GM12878 (cell line): ENCODE data around the gene DHX30. TPM values are rescaled to one million over a fixed set of nuclear protein-coding genes. Genes with fewer than 3 reads are reported as not detected.
A peak's percentile ranks its signal among the peaks of the same experiment; 100 is the strongest.

Source experiments
- ATAC-seq: fragments of 200-7000 bp; cut with Tn5 transposase; 3 replicates; pipeline ENCODE4 v1.9.1; 2020; ENCODE audit warnings: mild to moderate bottlenecking, moderate library complexity
- BruUV-seq: library from RNA; stranded (reverse); fragments of 400-500 nt; replicated peaks from 2 replicates; lab custom pipeline; 2021; lab: Mats Ljungman, UMichigan
- CTCF ChIA-PET: fragments of 300-600 bp; sonication (Branson Sonifier 250); formaldehyde crosslinking; extraction: SDS; loops from one replicate; lab custom pipeline; 2021; ENCODE audit warnings: inconsistent platforms; lab: Yijun Ruan, JAX
- POLR2A ChIA-PET: fragments of 350-600 bp; formaldehyde crosslinking; extraction: SDS; loops from one replicate; lab custom pipeline; 2021; ENCODE audit warnings: inconsistent platforms; lab: Charles Lee
- RAD21 ChIA-PET: fragments of 300-600 bp; sonication (Branson Sonifier 250); formaldehyde crosslinking; loops from one replicate; lab custom pipeline; 2023; ENCODE audit warnings: antibody characterized with exemption; ENCODE audit not compliant: unreplicated experiment; lab: Charles Lee
- SMC1A ChIA-PET: fragments of 300-600 bp; sonication (Branson Sonifier 250); formaldehyde crosslinking; loops from one replicate; lab custom pipeline; 2023; ENCODE audit not compliant: unreplicated experiment, uncharacterized antibody; lab: Charles Lee
- DNase-seq: peaks from one replicate; pipeline ENCODE4 v3.0.0-alpha.2; 2011; ENCODE audit warnings: low read depth, low spot score
- FAIRE-seq: peaks from 3 replicates; lab custom pipeline; 2011; peaks lifted over from hg19 to GRCh38; lab: Jason Lieb, UNC
- H2AFZ ChIP-seq: 2 replicates; pipeline ENCODE4 v1.6.0; 2011; ENCODE audit warnings: low read depth, low read length, control low read depth; ENCODE audit not compliant: control insufficient read depth
- H3K27ac ChIP-seq: 2 replicates; pipeline ENCODE4 v1.5.1; 2011; ENCODE audit warnings: control low read depth; ENCODE audit not compliant: control insufficient read depth, insufficient read depth
- H3K27me3 ChIP-seq, 2 experiments: replicated peaks in 1 of 2; 2 replicates each; pipeline versions ENCODE4 v1.6.0 to v1.6.1; 2011; ENCODE audit warnings: low read length in 1 of 2; ENCODE audit not compliant: control insufficient read depth in 2 of 2, insufficient read depth in 2 of 2
- H3K36me3 ChIP-seq, 2 experiments: 2 replicates each; pipeline ENCODE4 v1.5.1; 2011; ENCODE audit warnings: low read length in 1 of 2; ENCODE audit not compliant: control insufficient read depth in 2 of 2, insufficient read depth in 2 of 2
- H3K4me1 ChIP-seq: 2 replicates; pipeline ENCODE4 v1.6.1; 2011; ENCODE audit warnings: mild to moderate bottlenecking, low read length, moderate library complexity, mixed read lengths; ENCODE audit not compliant: control insufficient read depth, insufficient read depth
- H3K4me2 ChIP-seq: 2 replicates; pipeline ENCODE4 v1.6.0; 2011; ENCODE audit warnings: control low read depth; ENCODE audit not compliant: control insufficient read depth, insufficient read depth
- H3K4me3 ChIP-seq: fragments of 200-600 bp; sonication (generic); 2 replicates; pipeline ENCODE4 v1.5.1; 2016
- H3K79me2 ChIP-seq: 2 replicates; pipeline ENCODE4 v1.6.0; 2011; ENCODE audit warnings: low read length; ENCODE audit not compliant: control insufficient read depth, insufficient read depth
- H3K9ac ChIP-seq: 2 replicates; pipeline ENCODE4 v1.8.0; 2011; ENCODE audit warnings: low read length, control low read depth, mixed read lengths; ENCODE audit not compliant: control insufficient read depth, insufficient read depth
- H3K9me3 ChIP-seq: replicated peaks from 3 replicates; pipeline ENCODE4 v1.5.1; 2011; ENCODE audit warnings: mild to moderate bottlenecking, low read length; ENCODE audit not compliant: control insufficient read depth, insufficient read depth
- H4K20me1 ChIP-seq: 2 replicates; pipeline ENCODE4 v1.6.0; 2011; ENCODE audit not compliant: control insufficient read depth, insufficient read depth
- BCL11A ChIP-seq: IDR thresholded peaks from 2 replicates; pipeline ENCODE4 v1.6.1; 2011; ENCODE audit warnings: low read depth, low read length
- BHLHE40 ChIP-seq, 2 experiments: fragments of 450-650 bp in 1 of 2; IDR thresholded peaks; 2 replicates each; pipeline ENCODE4 v1.6.1; 2011 to 2017; ENCODE audit warnings: low read depth in 2 of 2, borderline replicate concordance in 1 of 2, improper control_type of control experiment in 1 of 2, low read length in 1 of 2, mild to moderate bottlenecking in 1 of 2
- EGR1 ChIP-seq, 2 experiments: IDR thresholded peaks; 1 replicate in 1 of 2; 2 replicates in 1 of 2; pipeline ENCODE4 v1.6.1; 2011 to 2012; ENCODE audit warnings: low read depth in 2 of 2, low read length in 2 of 2, borderline replicate concordance in 1 of 2, mild to moderate bottlenecking in 1 of 2, moderate library complexity in 1 of 2
- HCFC1 ChIP-seq: fragments of 150-350 bp; IDR thresholded peaks from 2 replicates; pipeline ENCODE4 v1.6.1; 2014; ENCODE audit warnings: low read length
- POLR2A ChIP-seq: IDR thresholded peaks from 2 replicates; pipeline ENCODE4 v1.6.1; 2011; ENCODE audit warnings: low read depth, mild to moderate bottlenecking, low read length
- WGBS: methylation state at CpG from one replicate; pipeline ENCODE4 v1.1.6; 2016; ENCODE audit warnings: low lambda C conversion rate; ENCODE audit not compliant: insufficient replicate concordance, insufficient coverage; ENCODE audit errors: missing lambda C conversion rate; 5-methylcytosine and 5-hydroxymethylcytosine counted together
- in situ Hi-C: fragments of 300-500 bp; cut with MboI; formaldehyde crosslinking; loops from 9 replicates; pipeline ENCODE4 v1.14.3; 2018; ENCODE audit warnings: mixed read lengths
- intact Hi-C: fragments of 100-400 bp; cut with micrococcal nuclease; formaldehyde crosslinking; loops from one replicate; pipeline ENCODE4 v1.14.2; 2022; ENCODE audit not compliant: unreplicated experiment
- polyA plus RNA-seq, 11 experiments: library from polyadenylated mRNA; depleted of rRNA in 4 of 11; unstranded in 6 of 11; stranded (reverse) in 5 of 11; fragments of >200 nt; fragmentation: Nextera tagmentation in 4 of 11; fragmentation: Illumina TruSeq in 1 of 11; extraction: Ambion mirVana in 4 of 11; extraction: Trizol in 1 of 11; gene quantifications; 1 replicate in 1 of 11; 2 replicates in 10 of 11; pipeline versions ENCODE4 v1.2.1 to v1.2.3, GENCODE V29; 2011 to 2016; ENCODE audit warnings: inconsistent platforms in 2 of 11, missing spikeins in 2 of 11, low read depth in 1 of 11
- total RNA-seq, 4 experiments: library from RNA; depleted of rRNA in 3 of 4; stranded (reverse); fragments of >200 nt in 3 of 4; fragmentation: Illumina TruSeq in 1 of 4; extraction: Trizol in 1 of 4; gene quantifications; 2 replicates each; pipeline versions ENCODE4 v1.2.1 to v1.2.3, GENCODE V29; 2013 to 2021
- TF ChIP-seq, protein P1 (sequence below): IDR thresholded peaks from 2 replicates; pipeline ENCODE4 v1.6.1; 2012; ENCODE audit warnings: mild to moderate bottlenecking, low read depth, low read length
- TF ChIP-seq, protein P2 (sequence below): fragments of 450-650 bp; IDR thresholded peaks from 2 replicates; pipeline ENCODE4 v1.6.1; 2016; ENCODE audit warnings: mild to moderate bottlenecking, moderate library complexity, borderline replicate concordance
- TF ChIP-seq, protein P3 (sequence below): fragments of 450-650 bp; IDR thresholded peaks from 2 replicates; pipeline ENCODE4 v1.6.1; 2017; ENCODE audit warnings: mild to moderate bottlenecking, moderate library complexity

Gene DHX30
- total and polyA plus RNA-seq, 10 of the 15 experiments (the other 5 are each of a cell fraction or from before 2014, with no cell fraction given), result 9.5 to 75.3 (median 47.8) TPM

GRCh38 chr3:47824541-47825473, 21.9 kb downstream of the DHX30 start:
- H3K4me3 ChIP-seq, result peak overlapping the region; percentile 98
- DNase-seq (peak; percentile 25), FAIRE-seq (peak; percentile 52), ATAC-seq (peak; percentile 100)
- no peaks in the 10 kb centered on the region for H4K20me1 ChIP-seq
- SMC1A ChIA-PET, result interaction anchor here (0.6 to 2.4 kb wide), 13 partner anchors 9 to 326 kb away, joined by 3 to 12 read pairs (median 4); partner anchors contain the start of gene DHX30
- POLR2A ChIA-PET, result interaction anchor here (0.8 to 2.2 kb wide), 5 partner anchors 9 to 263 kb away, joined by 3 to 7 read pairs (median 4); partner anchors contain the start of gene DHX30
- in situ Hi-C loops (no loop called here), intact Hi-C loops (no loop called here)
- H3K36me3 ChIP-seq, result peaks cover 4 to 13% of the 10 kb centered on the region in 2 experiments; a peak in 3 of 4 replicates
- H2AFZ ChIP-seq, result peak overlapping the region; percentile 98
- H3K79me2 ChIP-seq, result peaks cover 29% of the 10 kb centered on the region
- H3K9me3 ChIP-seq, result no peaks in the 10 kb centered on the region
- 7% methylated on average over 67 of the region's 77 CpGs for WGBS
- peak overlapping the region; percentile 94 for H3K9ac ChIP-seq
- peaks cover 6% of the 10 kb centered on the region for H3K4me1 ChIP-seq
- no peaks in the 10 kb centered on the region for H3K27me3 ChIP-seq
- H3K4me2 ChIP-seq, result peak overlapping the region; percentile 84
- BruUV-seq, result no TSS peak
- CTCF ChIA-PET, result interaction anchor here (0.6 to 4.7 kb wide), 33 partner anchors 9 to 611 kb away, joined by 3 to 44 read pairs (median 4); partner anchors contain the start of gene DHX30
- RAD21 ChIA-PET, result interaction anchor here (0.7 to 3.4 kb wide), 11 partner anchors 9 to 327 kb away, joined by 3 to 17 read pairs (median 4); no protein-coding TSS in a partner anchor
- H3K27ac ChIP-seq, result peak overlapping the region; percentile 85
- peak; percentile 14 to 79; a peak in 3 of 4 replicates for TF ChIP-seq BHLHE40 (IDR thresholded peaks at IDR 0.05; ENCODE audit: borderline replicate concordance in 1 of 2, low read depth in 2 of 2, low read length in 1 of 2)
- TF ChIP-seq HCFC1, result peak; percentile 67
- peak in 1 of 2 experiments; percentile 79; a peak in 2 of 3 replicates for TF ChIP-seq EGR1 (IDR thresholded peaks at IDR 0.05; ENCODE audit: borderline replicate concordance in 1 of 2, low read depth in 2 of 2, low read length in 2 of 2)
- TF ChIP-seq POLR2A, result peak; percentile 95
- TF ChIP-seq BCL11A, result 0 out of 2 replicates have a peak, but pooled peaks have one; percentile 16
- TF ChIP-seq, protein P1, sequence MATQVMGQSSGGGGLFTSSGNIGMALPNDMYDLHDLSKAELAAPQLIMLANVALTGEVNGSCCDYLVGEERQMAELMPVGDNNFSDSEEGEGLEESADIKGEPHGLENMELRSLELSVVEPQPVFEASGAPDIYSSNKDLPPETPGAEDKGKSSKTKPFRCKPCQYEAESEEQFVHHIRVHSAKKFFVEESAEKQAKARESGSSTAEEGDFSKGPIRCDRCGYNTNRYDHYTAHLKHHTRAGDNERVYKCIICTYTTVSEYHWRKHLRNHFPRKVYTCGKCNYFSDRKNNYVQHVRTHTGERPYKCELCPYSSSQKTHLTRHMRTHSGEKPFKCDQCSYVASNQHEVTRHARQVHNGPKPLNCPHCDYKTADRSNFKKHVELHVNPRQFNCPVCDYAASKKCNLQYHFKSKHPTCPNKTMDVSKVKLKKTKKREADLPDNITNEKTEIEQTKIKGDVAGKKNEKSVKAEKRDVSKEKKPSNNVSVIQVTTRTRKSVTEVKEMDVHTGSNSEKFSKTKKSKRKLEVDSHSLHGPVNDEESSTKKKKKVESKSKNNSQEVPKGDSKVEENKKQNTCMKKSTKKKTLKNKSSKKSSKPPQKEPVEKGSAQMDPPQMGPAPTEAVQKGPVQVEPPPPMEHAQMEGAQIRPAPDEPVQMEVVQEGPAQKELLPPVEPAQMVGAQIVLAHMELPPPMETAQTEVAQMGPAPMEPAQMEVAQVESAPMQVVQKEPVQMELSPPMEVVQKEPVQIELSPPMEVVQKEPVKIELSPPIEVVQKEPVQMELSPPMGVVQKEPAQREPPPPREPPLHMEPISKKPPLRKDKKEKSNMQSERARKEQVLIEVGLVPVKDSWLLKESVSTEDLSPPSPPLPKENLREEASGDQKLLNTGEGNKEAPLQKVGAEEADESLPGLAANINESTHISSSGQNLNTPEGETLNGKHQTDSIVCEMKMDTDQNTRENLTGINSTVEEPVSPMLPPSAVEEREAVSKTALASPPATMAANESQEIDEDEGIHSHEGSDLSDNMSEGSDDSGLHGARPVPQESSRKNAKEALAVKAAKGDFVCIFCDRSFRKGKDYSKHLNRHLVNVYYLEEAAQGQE, result no peak
- TF ChIP-seq, protein P2, sequence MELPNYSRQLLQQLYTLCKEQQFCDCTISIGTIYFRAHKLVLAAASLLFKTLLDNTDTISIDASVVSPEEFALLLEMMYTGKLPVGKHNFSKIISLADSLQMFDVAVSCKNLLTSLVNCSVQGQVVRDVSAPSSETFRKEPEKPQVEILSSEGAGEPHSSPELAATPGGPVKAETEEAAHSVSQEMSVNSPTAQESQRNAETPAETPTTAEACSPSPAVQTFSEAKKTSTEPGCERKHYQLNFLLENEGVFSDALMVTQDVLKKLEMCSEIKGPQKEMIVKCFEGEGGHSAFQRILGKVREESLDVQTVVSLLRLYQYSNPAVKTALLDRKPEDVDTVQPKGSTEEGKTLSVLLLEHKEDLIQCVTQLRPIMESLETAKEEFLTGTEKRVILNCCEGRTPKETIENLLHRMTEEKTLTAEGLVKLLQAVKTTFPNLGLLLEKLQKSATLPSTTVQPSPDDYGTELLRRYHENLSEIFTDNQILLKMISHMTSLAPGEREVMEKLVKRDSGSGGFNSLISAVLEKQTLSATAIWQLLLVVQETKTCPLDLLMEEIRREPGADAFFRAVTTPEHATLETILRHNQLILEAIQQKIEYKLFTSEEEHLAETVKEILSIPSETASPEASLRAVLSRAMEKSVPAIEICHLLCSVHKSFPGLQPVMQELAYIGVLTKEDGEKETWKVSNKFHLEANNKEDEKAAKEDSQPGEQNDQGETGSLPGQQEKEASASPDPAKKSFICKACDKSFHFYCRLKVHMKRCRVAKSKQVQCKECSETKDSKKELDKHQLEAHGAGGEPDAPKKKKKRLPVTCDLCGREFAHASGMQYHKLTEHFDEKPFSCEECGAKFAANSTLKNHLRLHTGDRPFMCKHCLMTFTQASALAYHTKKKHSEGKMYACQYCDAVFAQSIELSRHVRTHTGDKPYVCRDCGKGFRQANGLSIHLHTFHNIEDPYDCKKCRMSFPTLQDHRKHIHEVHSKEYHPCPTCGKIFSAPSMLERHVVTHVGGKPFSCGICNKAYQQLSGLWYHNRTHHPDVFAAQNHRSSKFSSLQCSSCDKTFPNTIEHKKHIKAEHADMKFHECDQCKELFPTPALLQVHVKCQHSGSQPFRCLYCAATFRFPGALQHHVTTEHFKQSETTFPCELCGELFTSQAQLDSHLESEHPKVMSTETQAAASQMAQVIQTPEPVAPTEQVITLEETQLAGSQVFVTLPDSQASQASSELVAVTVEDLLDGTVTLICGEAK, result no peak
- TF ChIP-seq, protein P3, sequence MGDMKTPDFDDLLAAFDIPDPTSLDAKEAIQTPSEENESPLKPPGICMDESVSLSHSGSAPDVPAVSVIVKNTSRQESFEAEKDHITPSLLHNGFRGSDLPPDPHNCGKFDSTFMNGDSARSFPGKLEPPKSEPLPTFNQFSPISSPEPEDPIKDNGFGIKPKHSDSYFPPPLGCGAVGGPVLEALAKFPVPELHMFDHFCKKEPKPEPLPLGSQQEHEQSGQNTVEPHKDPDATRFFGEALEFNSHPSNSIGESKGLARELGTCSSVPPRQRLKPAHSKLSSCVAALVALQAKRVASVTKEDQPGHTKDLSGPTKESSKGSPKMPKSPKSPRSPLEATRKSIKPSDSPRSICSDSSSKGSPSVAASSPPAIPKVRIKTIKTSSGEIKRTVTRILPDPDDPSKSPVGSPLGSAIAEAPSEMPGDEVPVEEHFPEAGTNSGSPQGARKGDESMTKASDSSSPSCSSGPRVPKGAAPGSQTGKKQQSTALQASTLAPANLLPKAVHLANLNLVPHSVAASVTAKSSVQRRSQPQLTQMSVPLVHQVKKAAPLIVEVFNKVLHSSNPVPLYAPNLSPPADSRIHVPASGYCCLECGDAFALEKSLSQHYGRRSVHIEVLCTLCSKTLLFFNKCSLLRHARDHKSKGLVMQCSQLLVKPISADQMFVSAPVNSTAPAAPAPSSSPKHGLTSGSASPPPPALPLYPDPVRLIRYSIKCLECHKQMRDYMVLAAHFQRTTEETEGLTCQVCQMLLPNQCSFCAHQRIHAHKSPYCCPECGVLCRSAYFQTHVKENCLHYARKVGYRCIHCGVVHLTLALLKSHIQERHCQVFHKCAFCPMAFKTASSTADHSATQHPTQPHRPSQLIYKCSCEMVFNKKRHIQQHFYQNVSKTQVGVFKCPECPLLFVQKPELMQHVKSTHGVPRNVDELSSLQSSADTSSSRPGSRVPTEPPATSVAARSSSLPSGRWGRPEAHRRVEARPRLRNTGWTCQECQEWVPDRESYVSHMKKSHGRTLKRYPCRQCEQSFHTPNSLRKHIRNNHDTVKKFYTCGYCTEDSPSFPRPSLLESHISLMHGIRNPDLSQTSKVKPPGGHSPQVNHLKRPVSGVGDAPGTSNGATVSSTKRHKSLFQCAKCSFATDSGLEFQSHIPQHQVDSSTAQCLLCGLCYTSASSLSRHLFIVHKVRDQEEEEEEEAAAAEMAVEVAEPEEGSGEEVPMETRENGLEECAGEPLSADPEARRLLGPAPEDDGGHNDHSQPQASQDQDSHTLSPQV, result peak; percentile 68; the same call in 1 of the 2 replicates
